ENCODE measurements around the gene ATP2C1.

GRCh38 chr3:130876594-130876993 is 17.3 kb upstream of the ATP2C1 start:
- TF ChIP-seq POLR2AphosphoS5 (IDR thresholded peaks at IDR 0.05) (no peak), CTCF (IDR thresholded peaks at IDR 0.05 in 8 of 11, conservative IDR thresholded peaks at IDR 0.05 in 3 of 11) (no peak)
